B cell (primary cell): ENCODE measurements around the gene RIC3.

Experiments used
- CTCF ChIP-seq: fragments of 200-600 bp; IDR thresholded peaks from one replicate; pipeline ENCODE4 v1.8.0; 2022; ENCODE audit warnings: antibody characterized with exemption, mild to moderate bottlenecking
- EZH2 ChIP-seq: IDR thresholded peaks from 2 replicates; pipeline ENCODE4 v1.6.1; 2012; ENCODE audit warnings: borderline replicate concordance, low read depth, mild to moderate bottlenecking, moderate library complexity, low read length; ENCODE audit not compliant: insufficient read depth, poor library complexity, severe bottlenecking

GRCh38 chr11:8194956-8195355 is 26.1 kb upstream of the RIC3 start:
- TF ChIP-seq CTCF: no peak
- no peak for TF ChIP-seq EZH2
